PC-9 (cell line): Measurements from ENCODE around the gene RSPH9.

Experiments
- CTCF ChIP-seq: fragments of 200-600 bp; sonication (generic); conservative IDR thresholded peaks from 2 replicates; pipeline ENCODE4 v1.6.1; 2017; ENCODE audit warnings: mixed run types, antibody characterized with exemption, mild to moderate bottlenecking, moderate library complexity
- EZH2 ChIP-seq: fragments of 200-600 bp; sonication (generic); IDR thresholded peaks from 2 replicates; pipeline ENCODE4 v1.8.0; 2017; ENCODE audit warnings: antibody characterized with exemption, low read depth

- TF ChIP-seq CTCF (no peak), EZH2 (no peak)
These were observed 15.1 kb upstream of the RSPH9 start for GRCh38 chr6:43629505-43630300.
